Activated CD8-positive, alpha-beta memory T cell treated with anti-CD3 and anti-CD28 coated beads, Interleukin-2, amount 50 U/mL, for 4 hours (primary cell): ENCODE results near the gene ENOX1.

Source experiments
- DNase-seq: peaks from one replicate; pipeline ENCODE4 v3.0.0-alpha.2; 2020

ENOX1 gene

DNA sequence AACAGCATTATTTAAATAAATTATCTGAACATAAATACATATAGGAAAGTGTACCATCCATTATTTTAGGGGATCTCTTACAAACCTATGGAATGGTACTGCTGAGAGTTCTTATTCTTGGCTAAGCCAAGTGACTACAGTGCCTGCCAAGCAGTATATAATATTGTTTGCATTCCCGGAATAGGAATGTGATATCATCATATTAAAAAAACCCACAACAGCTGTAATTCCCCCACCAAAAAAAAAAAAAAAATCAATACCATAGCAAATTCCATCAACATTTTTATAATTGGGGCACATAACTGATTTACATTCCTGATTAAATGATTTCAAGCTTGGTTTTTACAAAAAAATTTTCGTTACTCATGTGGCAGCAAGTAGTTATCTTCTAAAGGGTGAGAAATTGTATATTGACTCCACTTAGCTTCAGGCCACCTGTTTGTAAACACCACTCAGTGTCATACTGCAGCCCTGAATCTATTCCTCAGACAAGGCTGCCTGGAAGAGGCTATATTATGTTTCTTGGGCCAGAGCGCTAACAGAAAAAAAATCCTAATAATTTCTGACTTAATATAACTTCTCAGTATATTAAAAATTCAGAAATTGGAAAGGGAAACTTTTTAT lies 485.3 kb downstream of the ENOX1 start:
- DNase-seq, result no peak

DNA sequence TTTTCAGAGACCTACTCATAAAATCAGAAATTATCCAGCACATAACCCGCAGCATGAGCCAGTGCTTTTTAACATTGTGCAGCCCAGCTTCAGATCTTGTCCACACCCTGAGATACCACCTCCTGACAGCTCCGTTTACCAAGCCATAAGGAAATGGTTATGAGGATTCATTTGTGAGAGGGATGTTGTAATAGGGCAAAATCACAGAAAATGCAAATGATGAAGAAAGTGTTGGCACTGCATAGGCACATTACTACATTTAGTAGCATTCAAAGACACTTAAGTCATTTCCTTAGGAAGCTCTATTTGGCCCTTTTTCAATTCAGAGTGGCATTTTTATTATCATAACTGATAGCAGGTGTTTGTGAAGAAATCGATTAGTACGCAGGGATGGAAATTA lies 485.9 kb downstream of the ENOX1 start:
- DNase-seq, result no peak

GRCh38 chr13:43299374-43299773 lies 487.4 kb downstream of the ENOX1 start:
- no peak for DNase-seq

GRCh38 chr13:43298816-43299215 lies 488.0 kb downstream of the ENOX1 start:
- no peak for DNase-seq

GRCh38 chr13:43297967-43298678 lies 488.6 kb downstream of the ENOX1 start:
- DNase-seq, result no peak

- no peak for DNase-seq
Measured at GRCh38 chr13:43295825-43296564, 490.8 kb downstream of the ENOX1 start.

- no peak for DNase-seq
Measured at GRCh38 chr13:43295321-43295720, 491.5 kb downstream of the ENOX1 start.

- no peak for DNase-seq
Measured at GRCh38 chr13:43294412-43294811, 492.4 kb downstream of the ENOX1 start.

DNA sequence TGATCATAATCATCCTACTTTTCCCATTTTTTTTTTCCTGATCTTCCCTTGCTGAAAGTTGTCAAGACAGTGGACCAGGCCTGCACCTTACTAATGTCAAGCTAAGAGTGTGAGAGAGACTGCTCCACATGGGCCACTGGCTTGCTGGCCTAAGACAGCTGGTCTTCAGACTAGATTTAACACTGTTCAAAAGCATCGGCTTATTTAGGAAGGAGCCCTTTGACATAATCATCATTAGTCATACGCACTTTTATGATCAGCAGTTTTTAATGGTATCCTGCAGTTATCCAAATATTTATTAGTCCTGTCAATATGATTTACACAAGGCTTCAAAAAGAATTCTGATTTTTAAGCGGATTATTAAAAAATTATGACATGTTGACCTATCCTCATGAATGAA lies 492.8 kb downstream of the ENOX1 start:
- no peak for DNase-seq

GRCh38 chr13:43293561-43293960 lies 493.2 kb downstream of the ENOX1 start:
- no peak for DNase-seq

- DNase-seq, result no peak
Measured at GRCh38 chr13:43293008-43293407, 493.8 kb downstream of the ENOX1 start.

DNA sequence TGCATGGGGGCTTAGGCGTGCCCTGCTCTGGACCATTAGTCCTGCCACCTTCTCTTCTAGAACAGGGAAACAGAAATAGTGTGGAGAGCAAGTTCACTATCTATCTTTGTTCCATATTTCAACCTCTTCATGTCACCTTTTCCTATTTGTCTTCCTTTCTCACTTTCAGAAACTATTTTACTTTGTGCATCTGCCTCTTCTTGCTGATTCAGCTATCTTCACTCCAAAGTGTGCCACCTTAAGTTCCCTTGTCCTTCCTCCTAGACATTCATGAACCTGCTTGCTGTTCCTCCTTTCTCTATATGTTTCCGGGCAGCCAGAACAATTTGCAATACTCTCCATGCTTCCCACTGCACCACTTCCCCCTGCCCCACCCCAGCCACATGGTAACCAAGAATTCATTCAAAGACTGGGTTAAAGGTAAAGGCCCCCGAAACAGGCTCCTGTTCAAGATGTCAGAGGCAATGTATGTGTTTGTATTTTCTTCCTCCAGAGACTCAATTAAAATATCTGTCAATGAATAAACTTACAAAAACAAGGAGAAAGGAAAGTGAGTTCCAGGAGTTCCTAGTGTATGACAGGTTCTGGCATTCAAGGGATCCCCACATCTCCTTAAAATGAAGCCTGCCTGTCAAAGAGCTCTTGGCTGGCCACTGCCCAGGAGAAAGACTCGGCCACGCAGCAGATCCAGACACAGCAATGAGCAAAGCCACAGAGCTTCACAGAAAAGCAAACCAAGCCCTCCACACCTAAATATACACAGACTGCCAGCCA lies 495.3 kb downstream of the ENOX1 start:
- DNase-seq, result no peak

DNA sequence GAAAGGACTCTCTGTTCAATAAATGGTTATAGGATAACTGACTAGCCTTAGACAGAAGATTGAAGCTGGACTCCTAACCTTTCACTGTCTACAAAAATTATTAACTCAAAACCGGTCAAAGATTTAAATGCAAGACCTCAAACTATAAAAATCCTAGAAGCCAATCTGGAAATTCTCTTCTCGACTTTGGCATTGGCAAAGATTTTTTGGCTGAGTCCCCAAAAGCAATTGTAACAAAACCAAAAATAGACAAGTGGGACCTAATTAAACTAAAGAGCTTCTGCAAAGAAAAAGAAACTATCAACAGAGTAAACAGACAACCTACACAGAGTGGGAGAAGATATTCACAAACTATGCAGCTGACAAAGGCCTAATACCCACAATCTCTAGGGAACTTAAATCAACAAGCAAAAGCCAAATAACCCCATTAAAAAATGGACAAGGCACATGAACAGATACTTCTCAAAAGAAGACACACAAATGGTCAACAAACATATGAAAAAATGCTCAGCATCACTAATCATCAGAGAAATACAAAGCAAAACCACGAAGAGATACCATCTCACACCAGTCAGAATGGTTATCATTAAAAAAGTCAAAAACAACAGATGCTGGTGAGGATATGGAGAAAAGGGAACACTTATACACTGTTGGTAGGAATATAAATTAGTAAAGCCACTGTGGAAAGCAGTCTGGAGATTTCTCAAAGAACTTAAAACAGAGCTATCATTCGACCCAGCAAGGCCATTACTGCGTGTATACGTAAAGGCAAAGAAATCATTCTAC lies 497.1 kb downstream of the ENOX1 start:
- DNase-seq, result no peak

GRCh38 chr13:43286751-43287150 lies 500.0 kb downstream of the ENOX1 start:
- no peak for DNase-seq

- no peak for DNase-seq
Measured at GRCh38 chr13:43285933-43286597, 500.7 kb downstream of the ENOX1 start.

GRCh38 chr13:43284162-43284561 lies 502.6 kb downstream of the ENOX1 start:
- DNase-seq, result no peak

DNA sequence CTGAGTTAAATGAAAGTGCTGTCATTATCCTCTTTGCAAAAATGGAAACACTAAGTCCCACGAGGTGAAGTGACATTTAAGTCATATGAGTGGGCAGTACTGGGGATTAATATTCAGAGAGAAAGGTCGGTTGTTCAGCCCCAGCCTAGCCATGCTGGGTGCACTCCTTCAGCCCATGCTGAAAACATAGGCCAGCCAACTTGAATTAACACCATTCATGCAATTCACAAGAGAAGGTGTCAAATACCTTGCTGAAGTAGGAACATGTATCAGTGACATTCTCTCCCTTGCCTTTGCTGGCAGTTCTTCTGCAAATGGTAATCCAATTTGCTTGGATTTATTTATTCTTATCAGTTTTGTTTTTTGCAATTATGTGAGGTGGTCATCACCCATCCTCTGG lies 507.1 kb downstream of the ENOX1 start:
- no peak for DNase-seq

DNA sequence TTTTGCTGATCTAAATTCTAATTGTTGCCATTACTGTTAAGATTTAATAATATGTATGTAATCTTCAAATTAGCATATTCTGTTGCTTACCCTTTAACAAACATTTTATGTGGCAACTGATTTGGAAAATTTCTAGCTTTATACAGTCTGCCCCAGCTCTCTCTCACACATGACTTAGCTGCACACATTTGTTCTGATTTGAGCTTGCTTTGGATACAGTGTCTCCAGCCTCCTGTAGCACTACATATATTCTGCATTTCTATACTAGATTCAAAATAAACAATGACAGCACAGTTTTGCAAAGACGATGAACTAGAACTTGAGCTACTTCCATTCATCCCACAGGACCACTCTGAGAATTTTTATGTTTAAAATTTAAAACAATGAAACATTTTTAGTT lies 508.6 kb downstream of the ENOX1 start:
- DNase-seq, result no peak

DNA sequence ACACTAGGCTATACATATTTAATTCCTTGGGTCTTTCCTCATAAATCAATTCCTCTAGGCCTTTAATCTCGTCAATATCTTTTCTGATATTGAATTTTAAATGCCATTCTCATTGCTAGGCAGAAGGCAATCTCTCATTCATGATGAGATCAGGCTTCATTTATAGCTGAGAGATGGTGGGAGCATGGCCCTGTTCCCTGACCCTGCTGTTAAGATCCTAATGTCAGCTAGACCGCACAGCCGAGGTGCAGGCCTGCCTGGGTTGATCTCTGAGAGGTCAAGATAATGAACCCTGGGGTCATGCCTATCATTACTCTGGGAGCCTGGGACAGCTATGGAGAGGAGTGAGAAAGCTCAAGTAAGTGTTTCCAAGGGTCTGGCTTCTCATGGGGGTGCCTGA lies 509.6 kb downstream of the ENOX1 start:
- DNase-seq, result no peak

DNA sequence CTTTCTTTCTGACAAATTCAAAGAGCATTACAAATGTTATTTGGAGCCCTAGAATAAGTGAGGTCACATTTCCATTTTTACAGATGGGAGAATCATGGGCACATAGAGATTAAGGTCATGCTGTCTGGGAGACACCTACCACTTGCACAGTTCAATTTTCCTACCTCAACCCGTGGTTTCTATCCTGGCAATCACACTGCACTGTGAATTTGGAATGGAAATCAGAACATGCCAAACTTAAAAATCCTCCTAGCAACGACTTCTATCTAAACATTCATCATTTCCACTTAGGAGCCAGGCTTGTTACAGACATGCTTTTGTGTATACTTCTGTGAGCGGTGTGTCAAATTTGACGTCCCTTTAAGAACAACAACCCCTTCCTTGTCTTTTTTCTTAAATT lies 511.9 kb downstream of the ENOX1 start:
- DNase-seq, result no peak

DNA sequence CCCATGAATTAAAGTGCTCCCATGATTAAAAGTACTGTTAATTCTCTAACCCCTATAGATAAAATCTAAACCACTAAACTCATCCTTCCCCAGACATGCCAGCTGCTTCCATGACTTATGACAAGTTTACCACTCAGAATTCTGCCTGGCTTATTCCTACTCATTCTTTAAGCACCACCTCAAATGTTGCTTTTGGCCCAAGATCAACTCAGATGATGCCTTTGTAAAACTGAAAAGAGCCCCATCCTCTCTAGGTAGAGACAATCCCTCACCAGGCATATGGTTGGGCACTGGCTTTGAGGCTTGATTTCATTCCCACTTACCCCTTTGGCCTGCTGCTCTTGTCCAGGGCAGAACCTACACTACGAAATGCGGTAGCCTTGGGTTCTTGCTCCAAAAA lies 513.4 kb downstream of the ENOX1 start:
- no peak for DNase-seq

DNA sequence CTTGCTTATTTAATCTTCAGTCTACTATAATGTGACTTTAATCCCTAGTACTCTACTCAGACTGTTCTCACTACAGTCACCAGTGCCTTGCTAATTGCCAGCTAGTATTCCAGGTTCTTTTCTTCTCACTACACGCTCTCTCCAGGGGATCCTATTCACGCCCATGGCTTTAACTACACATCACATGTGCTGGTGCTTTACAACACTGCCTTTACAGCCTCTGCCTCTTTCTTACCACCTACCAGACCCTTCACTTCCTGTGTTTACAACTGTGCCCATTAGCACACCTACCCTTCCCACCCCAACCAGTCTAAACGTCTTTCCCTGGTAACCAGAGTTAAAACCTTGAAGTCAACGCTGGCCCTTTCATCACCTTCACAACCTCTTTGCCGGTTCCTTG lies 513.9 kb downstream of the ENOX1 start:
- DNase-seq, result no peak
